BJ (cell line): ENCODE data around the gene PRR12. TPM values are rescaled to one million over a fixed set of nuclear protein-coding genes. Genes with fewer than 3 reads are reported as not detected.

Source experiments
- CTCF ChIA-PET: fragments of 350-600 bp; formaldehyde crosslinking; extraction: SDS; loops from one replicate; lab custom pipeline; 2021; ENCODE audit warnings: antibody characterized with exemption, inconsistent platforms; lab: Yijun Ruan, JAX
- POLR2A ChIA-PET: fragments of 300-600 bp; sonication (Branson Sonifier 250); formaldehyde crosslinking; extraction: SDS; loops from one replicate; lab custom pipeline; 2021; ENCODE audit warnings: antibody characterized with exemption; lab: Charles Lee
- DNase-seq: peaks from one replicate; pipeline ENCODE4 v3.0.0-alpha.2; 2011; ENCODE audit warnings: low read depth
- H3K27me3 ChIP-seq: 2 replicates; pipeline ENCODE4 v1.6.0; 2011; ENCODE audit warnings: low read length; ENCODE audit not compliant: control insufficient read depth, insufficient read depth
- H3K36me3 ChIP-seq: 2 replicates; pipeline ENCODE4 v1.5.1; 2011; ENCODE audit warnings: low read length; ENCODE audit not compliant: control insufficient read depth, insufficient read depth
- H3K4me3 ChIP-seq: 2 replicates; pipeline ENCODE4 v1.5.1; 2011; ENCODE audit warnings: low read depth, mild to moderate bottlenecking, control low read depth, low read length
- polyA plus RNA-seq: library from polyadenylated mRNA; depleted of rRNA; stranded (reverse); fragments of >200 nt; gene quantifications from 2 replicates; pipeline ENCODE4 v1.2.3, GENCODE V29; 2011
- TF ChIP-seq, protein P1 (sequence below): IDR thresholded peaks from 2 replicates; pipeline ENCODE4 v1.5.1; 2011; ENCODE audit warnings: low read depth, mild to moderate bottlenecking, control low read depth, inconsistent platforms, low read length, moderate library complexity; ENCODE audit not compliant: insufficient read depth

PRR12 gene
- polyA plus RNA-seq, 1 experiment = 0.42 TPM

DNA sequence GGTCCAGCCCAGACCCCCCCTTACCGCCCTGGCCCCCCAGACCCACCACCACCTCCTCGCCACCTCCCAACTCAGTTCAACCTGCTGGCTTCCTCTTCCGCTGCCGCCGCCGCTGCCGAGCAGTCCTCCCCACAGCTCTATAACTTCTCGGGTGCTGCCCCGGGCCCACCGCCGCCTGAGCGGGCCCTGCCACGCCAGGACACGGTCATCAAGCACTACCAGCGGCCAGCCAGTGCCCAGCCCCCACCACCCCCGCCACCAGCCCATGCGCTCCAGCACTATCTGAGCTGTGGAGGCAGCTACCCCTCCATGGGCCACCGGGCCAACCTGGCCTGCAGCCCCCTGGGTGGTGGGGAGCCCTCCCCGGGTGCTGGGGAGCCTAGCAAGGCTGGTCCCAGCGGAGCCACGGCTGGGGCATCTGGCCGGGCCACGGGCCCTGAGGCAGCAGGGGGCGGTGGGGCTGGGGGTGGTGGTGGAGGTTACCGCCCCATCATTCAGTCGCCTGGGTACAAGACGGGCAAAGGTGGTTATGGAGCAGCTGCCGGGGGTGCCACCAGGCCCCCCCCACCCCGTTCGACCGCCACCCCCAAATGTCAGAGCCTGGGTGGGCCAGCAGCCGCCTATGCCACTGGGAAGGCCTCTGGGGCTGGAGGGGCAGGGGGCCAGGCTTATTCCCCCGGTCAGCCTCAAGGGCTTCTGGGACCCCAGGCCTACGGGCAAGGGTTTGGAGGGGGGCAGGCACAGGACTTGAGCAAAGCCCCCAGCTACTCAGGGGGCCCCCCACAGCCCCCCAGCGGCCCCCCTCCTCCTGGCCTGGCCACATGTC lies 4.2 kb downstream of the PRR12 start:
- Histone ChIP-seq H3K27me3 (no peaks in the 10 kb centered on the region), H3K4me3 (no peak overlapping the region), H3K36me3 (peaks cover 17% of the 10 kb centered on the region)
- POLR2A ChIA-PET = no interaction called here
- TF ChIP-seq, protein P1, sequence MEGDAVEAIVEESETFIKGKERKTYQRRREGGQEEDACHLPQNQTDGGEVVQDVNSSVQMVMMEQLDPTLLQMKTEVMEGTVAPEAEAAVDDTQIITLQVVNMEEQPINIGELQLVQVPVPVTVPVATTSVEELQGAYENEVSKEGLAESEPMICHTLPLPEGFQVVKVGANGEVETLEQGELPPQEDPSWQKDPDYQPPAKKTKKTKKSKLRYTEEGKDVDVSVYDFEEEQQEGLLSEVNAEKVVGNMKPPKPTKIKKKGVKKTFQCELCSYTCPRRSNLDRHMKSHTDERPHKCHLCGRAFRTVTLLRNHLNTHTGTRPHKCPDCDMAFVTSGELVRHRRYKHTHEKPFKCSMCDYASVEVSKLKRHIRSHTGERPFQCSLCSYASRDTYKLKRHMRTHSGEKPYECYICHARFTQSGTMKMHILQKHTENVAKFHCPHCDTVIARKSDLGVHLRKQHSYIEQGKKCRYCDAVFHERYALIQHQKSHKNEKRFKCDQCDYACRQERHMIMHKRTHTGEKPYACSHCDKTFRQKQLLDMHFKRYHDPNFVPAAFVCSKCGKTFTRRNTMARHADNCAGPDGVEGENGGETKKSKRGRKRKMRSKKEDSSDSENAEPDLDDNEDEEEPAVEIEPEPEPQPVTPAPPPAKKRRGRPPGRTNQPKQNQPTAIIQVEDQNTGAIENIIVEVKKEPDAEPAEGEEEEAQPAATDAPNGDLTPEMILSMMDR = no peak
- DNase-seq = no peak
- CTCF ChIA-PET = interaction anchor here (1.1 kb wide), 1 partner anchor 25 kb away, joined by 3 read pairs; no protein-coding TSS in a partner anchor

DNA sequence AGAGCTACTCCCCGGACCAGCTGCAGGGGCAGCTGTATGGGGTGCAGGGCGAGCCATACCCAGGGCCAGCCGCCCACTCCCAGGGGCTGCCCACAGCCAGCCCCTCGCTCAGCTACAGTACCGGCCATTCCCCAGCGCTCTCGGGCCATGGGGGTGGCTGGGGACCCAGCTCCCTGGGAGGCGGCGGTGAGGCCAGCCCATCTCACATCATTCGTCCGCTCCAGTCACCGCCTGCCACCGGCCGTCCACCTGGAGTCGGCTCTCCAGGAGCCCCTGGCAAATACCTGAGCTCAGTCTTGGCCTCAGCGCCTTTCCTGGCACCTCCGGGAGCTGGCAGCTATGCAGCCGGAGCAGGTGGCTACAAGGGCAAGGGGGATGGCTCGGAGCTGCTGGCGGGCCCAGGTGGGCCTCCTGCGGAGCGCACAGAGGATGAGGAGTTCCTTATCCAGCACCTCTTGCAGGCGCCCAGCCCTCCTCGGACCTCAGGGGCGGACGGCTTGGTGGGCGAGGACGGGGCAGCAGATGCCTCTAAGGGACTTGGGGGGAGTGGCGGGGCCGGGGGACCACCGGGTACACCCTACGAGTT lies 4.9 kb downstream of the PRR12 start:
- H3K27me3 ChIP-seq = no peaks in the 10 kb centered on the region
- POLR2A ChIA-PET = no interaction called here
- peaks cover 17% of the 10 kb centered on the region for H3K36me3 ChIP-seq
- TF ChIP-seq, protein P1 = no peak
- CTCF ChIA-PET = interaction anchor here (1.1 kb wide), 1 partner anchor 25 kb away, joined by 3 read pairs; no protein-coding TSS in a partner anchor
- no peak overlapping the region for H3K4me3 ChIP-seq
- DNase-seq = no peak

DNA sequence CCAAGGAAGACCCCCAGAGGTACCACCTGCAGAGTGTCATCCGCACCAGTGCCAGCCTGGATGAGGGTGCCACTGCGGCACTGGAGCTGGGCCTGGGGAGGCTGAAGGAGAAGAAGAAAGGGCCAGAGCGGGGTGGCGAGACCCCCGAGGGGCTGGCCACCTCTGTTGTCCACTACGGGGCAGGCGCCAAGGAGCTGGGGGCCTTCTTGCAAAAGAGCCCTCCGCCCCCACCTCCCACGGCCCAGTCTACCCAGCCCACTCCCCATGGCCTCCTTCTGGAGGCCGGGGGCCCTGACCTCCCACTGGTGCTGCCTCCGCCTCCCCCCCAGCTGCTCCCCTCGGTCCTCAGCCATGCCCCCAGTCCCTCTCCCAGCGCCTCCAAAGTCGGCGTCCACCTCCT lies 5.4 kb downstream of the PRR12 start:
- Histone ChIP-seq H3K4me3 (no peak overlapping the region), H3K36me3 (peaks cover 19% of the 10 kb centered on the region), H3K27me3 (no peaks in the 10 kb centered on the region)
- POLR2A ChIA-PET = no interaction called here
- CTCF ChIA-PET = interaction anchor here (1.1 kb wide), 1 partner anchor 26 kb away, joined by 3 read pairs; no protein-coding TSS in a partner anchor
- TF ChIP-seq, protein P1 = no peak
- no peak for DNase-seq

DNA sequence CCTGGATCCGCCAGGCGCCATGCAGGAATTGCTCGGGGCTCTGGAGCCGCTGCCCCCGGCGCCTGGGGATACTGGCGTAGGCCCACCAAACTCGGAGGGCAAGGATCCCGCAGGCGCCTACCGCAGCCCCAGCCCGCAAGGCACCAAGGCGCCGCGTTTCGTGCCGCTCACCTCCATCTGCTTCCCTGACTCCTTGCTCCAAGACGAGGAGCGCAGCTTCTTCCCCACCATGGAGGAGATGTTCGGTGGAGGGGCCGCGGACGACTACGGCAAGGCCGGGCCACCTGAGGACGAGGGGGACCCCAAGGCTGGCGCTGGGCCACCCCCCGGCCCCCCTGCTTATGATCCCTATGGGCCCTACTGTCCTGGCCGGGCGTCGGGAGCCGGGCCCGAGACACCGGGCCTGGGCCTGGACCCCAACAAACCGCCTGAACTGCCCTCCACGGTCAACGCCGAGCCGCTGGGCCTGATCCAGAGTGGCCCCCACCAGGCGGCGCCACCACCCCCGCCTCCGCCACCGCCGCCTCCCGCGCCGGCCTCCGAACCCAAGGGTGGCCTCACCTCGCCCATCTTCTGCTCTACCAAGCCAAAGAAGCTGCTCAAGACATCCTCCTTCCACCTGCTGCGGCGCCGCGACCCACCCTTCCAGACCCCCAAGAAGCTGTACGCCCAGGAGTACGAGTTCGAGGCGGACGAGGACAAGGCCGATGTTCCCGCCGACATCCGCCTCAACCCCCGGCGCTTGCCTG lies 6.1 kb downstream of the PRR12 start:
- H3K36me3 ChIP-seq = peaks cover 21% of the 10 kb centered on the region
- CTCF ChIA-PET = no interaction called here

More for the DNA sequence above, 6.1 kb downstream of the PRR12 start:
- no peak overlapping the region for H3K4me3 ChIP-seq
- TF ChIP-seq, protein P1 = no peak
- H3K27me3 ChIP-seq = no peaks in the 10 kb centered on the region
- POLR2A ChIA-PET = no interaction called here
- DNase-seq = no peak
